ENCODE measurements around the gene CHD2.

DNA sequence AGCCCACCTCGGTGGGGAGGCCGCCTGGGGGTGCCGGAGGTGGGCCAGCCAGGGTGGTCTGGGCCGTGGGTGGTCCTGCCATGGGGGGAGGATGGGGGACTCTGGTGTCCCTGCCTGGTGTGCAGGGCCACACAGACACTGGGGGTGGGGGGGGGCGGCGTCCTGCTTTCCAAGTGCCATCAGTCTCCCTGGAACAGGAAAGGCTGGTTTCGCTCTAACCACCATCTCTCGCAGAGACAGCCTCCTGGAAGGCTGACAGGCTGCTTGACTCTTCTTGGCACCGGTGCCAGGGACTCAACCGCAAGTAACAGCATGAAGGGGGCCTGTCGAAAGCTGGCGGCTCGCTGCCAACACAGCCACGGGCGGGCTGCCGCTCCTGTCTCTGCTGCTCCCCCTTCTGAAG is 148.6 kb downstream of the CHD2 start:
- TF ChIP-seq POLR2AphosphoS5 (IDR thresholded peaks at IDR 0.05; ENCODE audit: low read depth, low read length) (no peak), POLR2A (IDR thresholded peaks at IDR 0.05; ENCODE audit: low read depth, low read length) (no peak)
